ENCODE measurements around the gene KHK.

KHK gene

GRCh38 chr2:27131429-27131828 lies 44.9 kb downstream of the KHK start:
- no peak for DNase-seq

- no peak for DNase-seq
These were observed 46.8 kb downstream of the KHK start for GRCh38 chr2:27133195-27133875.

- DNase-seq, result peak; percentile 87
These were observed 47.6 kb downstream of the KHK start, which contains the start of gene PREB for GRCh38 chr2:27133905-27134780. PREB (minus strand) TSS chr2:27134636; CDS start chr2:27134421, 215 bp downstream.

GRCh38 chr2:27134781-27135477 lies 48.4 kb downstream of the KHK start:
- no peak for DNase-seq

- no peak for DNase-seq
These were observed 48.9 kb downstream of the KHK start for GRCh38 chr2:27135478-27135955.

- DNase-seq, result no peak
These were observed 50.2 kb downstream of the KHK start for GRCh38 chr2:27136751-27137150.

GRCh38 chr2:27137322-27137935 lies 50.9 kb downstream of the KHK start:
- no peak for DNase-seq

GRCh38 chr2:27138111-27138510 lies 51.5 kb downstream of the KHK start:
- no peak for DNase-seq

- no peak for DNase-seq
These were observed 52.7 kb downstream of the KHK start, which contains the start of gene PRR30 for GRCh38 chr2:27139310-27139709. PRR30 (minus strand) TSS chr2:27139410; CDS start chr2:27138329, 1,081 bp downstream.

- DNase-seq, result no peak
These were observed 56.7 kb downstream of the KHK start for GRCh38 chr2:27143285-27143684.

- no peak for DNase-seq
These were observed 59.1 kb downstream of the KHK start for GRCh38 chr2:27145682-27146081.

- no peak for DNase-seq
These were observed 61.4 kb downstream of the KHK start for GRCh38 chr2:27147935-27148334.

GRCh38 chr2:27148801-27149439 lies 62.3 kb downstream of the KHK start, which contains the start of gene TCF23:
TCF23 (plus strand) TSS chr2:27149004; CDS start chr2:27149134, 130 bp downstream.
- no peak for DNase-seq

- no peak for DNase-seq
These were observed 63.2 kb downstream of the KHK start for GRCh38 chr2:27149570-27150405.

Measured in NCI-H1417 treated with DMSO at 0.1 percent for 48 hours (cell line).